H1 (cell line): ENCODE results near the gene SDC4. TPM values are rescaled to one million over a fixed set of nuclear protein-coding genes. Genes with fewer than 3 reads are reported as not detected.

Experiments used
- CTCF ChIA-PET: fragments of 300-600 bp; sonication (Branson Sonifier 250); formaldehyde crosslinking; loops from one replicate; lab custom pipeline; 2021; ENCODE audit not compliant: partially characterized antibody; lab: Charles Lee
- POLR2A ChIA-PET: fragments of 300-600 bp; sonication (Branson Sonifier 250); formaldehyde crosslinking; loops from one replicate; lab custom pipeline; 2021; ENCODE audit warnings: inconsistent platforms; ENCODE audit not compliant: partially characterized antibody; lab: Charles Lee
- DNase-seq, 2 experiments: peaks; one replicate each; pipeline versions ENCODE4 v3.0.0 to v3.0.0-alpha.2; 2010 to 2022; ENCODE audit warnings: low spot score in 2 of 2, low read depth in 1 of 2, mixed read lengths in 1 of 2
- FAIRE-seq: peaks from 2 replicates; lab custom pipeline; 2011; peaks lifted over from hg19 to GRCh38; lab: Jason Lieb, UNC
- H2AFZ ChIP-seq: 2 replicates; pipeline ENCODE4 v1.8.1; 2012; ENCODE audit warnings: low read length, inconsistent platforms
- H2AK5ac ChIP-seq: 2 replicates; pipeline ENCODE4 v1.6.1; 2013; ENCODE audit warnings: low read depth, low read length
- H2BK120ac ChIP-seq: replicated peaks from 2 replicates; pipeline ENCODE3; 2013; ENCODE audit warnings: low read depth, low read length, inconsistent platforms
- H2BK12ac ChIP-seq: 2 replicates; pipeline ENCODE4 v1.6.1; 2013; ENCODE audit warnings: low read depth, low read length
- H2BK15ac ChIP-seq: 2 replicates; pipeline ENCODE4 v1.6.1; 2013; ENCODE audit warnings: low read length
- H2BK20ac ChIP-seq: 2 replicates; pipeline ENCODE4 v1.6.1; 2013; ENCODE audit warnings: low read length
- H2BK5ac ChIP-seq: 2 replicates; pipeline ENCODE4 v1.6.1; 2013; ENCODE audit warnings: low read depth, low read length
- H3K14ac ChIP-seq: 2 replicates; pipeline ENCODE4 v1.6.1; 2013; ENCODE audit warnings: inconsistent platforms; ENCODE audit not compliant: insufficient read length
- H3K18ac ChIP-seq: 2 replicates; pipeline ENCODE4 v1.6.1; 2013; ENCODE audit warnings: low read length; ENCODE audit errors: extremely low read depth
- H3K23ac ChIP-seq: 2 replicates; pipeline ENCODE4 v1.6.1; 2013; ENCODE audit warnings: inconsistent platforms; ENCODE audit not compliant: insufficient read length
- H3K23me2 ChIP-seq: 2 replicates; pipeline ENCODE4 v1.6.1; 2013; ENCODE audit warnings: low read depth, low read length
- H3K27ac ChIP-seq: 2 replicates; pipeline ENCODE4 v1.6.1; 2011; ENCODE audit warnings: low read depth, low read length, inconsistent platforms
- H3K27me3 ChIP-seq, 4 experiments: replicated peaks in 1 of 4; 1 replicate in 1 of 4; 2 replicates in 3 of 4; pipeline versions ENCODE4 v1.6.1 to v1.8.1; 2011 to 2013; ENCODE audit warnings: low read length in 3 of 4, mild to moderate bottlenecking in 3 of 4, inconsistent platforms in 2 of 4, mixed read lengths in 2 of 4, moderate library complexity in 1 of 4; ENCODE audit not compliant: control insufficient read depth in 3 of 4, insufficient read depth in 3 of 4; ENCODE audit errors: extremely low read depth in 1 of 4
- H3K36me3 ChIP-seq, 4 experiments: 2 replicates each; pipeline versions ENCODE4 v1.6.1 to v1.8.1; 2011 to 2013; ENCODE audit warnings: mild to moderate bottlenecking in 4 of 4, low read length in 3 of 4, moderate library complexity in 2 of 4, control low read depth in 1 of 4, inconsistent platforms in 1 of 4; ENCODE audit not compliant: insufficient read depth in 4 of 4, control insufficient read depth in 2 of 4
- H3K4ac ChIP-seq: replicated peaks from 2 replicates; pipeline ENCODE3; 2013; ENCODE audit warnings: low read length, low read depth, mixed read lengths, inconsistent platforms; ENCODE audit not compliant: insufficient read length
- H3K4me1 ChIP-seq, 4 experiments: replicated peaks in 1 of 4; 1 replicate in 1 of 4; 2 replicates in 3 of 4; pipeline versions ENCODE4 v1.6.1 to v1.8.1; 2011 to 2013; ENCODE audit warnings: low read length in 3 of 4, inconsistent platforms in 2 of 4, mixed read lengths in 1 of 4; ENCODE audit not compliant: insufficient read depth in 4 of 4, control insufficient read depth in 3 of 4
- H3K4me2 ChIP-seq, 2 experiments: 2 replicates each; pipeline versions ENCODE4 v1.6.1 to v1.8.1; 2011 to 2013; ENCODE audit warnings: low read depth in 2 of 2, low read length in 2 of 2, control low read depth in 1 of 2, inconsistent platforms in 1 of 2, mild to moderate bottlenecking in 1 of 2; ENCODE audit not compliant: insufficient read depth in 1 of 2
- H3K4me3 ChIP-seq, 4 experiments: fragments of 200-600, 300-600 bp in 1 of 4; sonication (generic), shearing (Covaris generic), sonication (Bioruptor Twin) in 1 of 4; 2 replicates each; pipeline versions ENCODE4 v1.5.1 to v1.8.1; 2011 to 2016; ENCODE audit warnings: low read length in 4 of 4, low read depth in 3 of 4, control low read depth in 2 of 4, inconsistent platforms in 2 of 4, mild to moderate bottlenecking in 2 of 4, mixed read lengths in 1 of 4, moderate library complexity in 1 of 4; ENCODE audit not compliant: insufficient read depth in 2 of 4; ENCODE audit errors: extremely low read depth in 1 of 4
- H3K56ac ChIP-seq: replicated peaks from 2 replicates; pipeline ENCODE3; 2013; ENCODE audit warnings: low read depth, mild to moderate bottlenecking, mixed read lengths, low read length, inconsistent platforms; ENCODE audit not compliant: insufficient read length
- H3K79me1 ChIP-seq: 2 replicates; pipeline ENCODE4 v1.6.1; 2013; ENCODE audit warnings: low read depth, low read length, control low read depth
- H3K79me2 ChIP-seq, 2 experiments: 2 replicates each; pipeline versions ENCODE4 v1.6.1 to v1.8.1; 2012 to 2013; ENCODE audit warnings: low read length in 2 of 2, mild to moderate bottlenecking in 2 of 2, inconsistent platforms in 1 of 2; ENCODE audit not compliant: insufficient read depth in 2 of 2, control insufficient read depth in 1 of 2
- H3K9ac ChIP-seq, 4 experiments: replicated peaks in 1 of 4; 1 replicate in 1 of 4; 2 replicates in 3 of 4; pipeline versions ENCODE4 v1.6.1 to v1.8.1; 2011 to 2013; ENCODE audit warnings: low read depth in 3 of 4, low read length in 3 of 4, control low read depth in 2 of 4, mild to moderate bottlenecking in 2 of 4, moderate library complexity in 2 of 4, inconsistent platforms in 1 of 4; ENCODE audit errors: extremely low read depth in 1 of 4
- H3K9me3 ChIP-seq, 2 experiments: 2 replicates each; pipeline versions ENCODE4 v1.6.1 to v1.8.1; 2012 to 2013; ENCODE audit warnings: mild to moderate bottlenecking in 2 of 2, moderate library complexity in 2 of 2, control low read depth in 1 of 2, inconsistent platforms in 1 of 2, low read depth in 1 of 2, low read length in 1 of 2, mixed read lengths in 1 of 2; ENCODE audit not compliant: insufficient read depth in 2 of 2
- H4K20me1 ChIP-seq, 2 experiments: replicated peaks in 1 of 2; 2 replicates each; pipeline versions ENCODE3 to v1.8.1; 2011 to 2013; ENCODE audit warnings: inconsistent platforms in 2 of 2, low read length in 2 of 2, mild to moderate bottlenecking in 1 of 2; ENCODE audit not compliant: insufficient read depth in 2 of 2, control insufficient read depth in 1 of 2
- H4K5ac ChIP-seq: 2 replicates; pipeline ENCODE4 v1.6.1; 2013; ENCODE audit warnings: low read length, low read depth, mixed read lengths, inconsistent platforms; ENCODE audit not compliant: insufficient read length
- H4K8ac ChIP-seq: 2 replicates; pipeline ENCODE4 v1.8.0; 2013; ENCODE audit warnings: mild to moderate bottlenecking, moderate library complexity, low read length, inconsistent platforms; ENCODE audit not compliant: insufficient read depth; ENCODE audit errors: extremely low read depth
- H4K91ac ChIP-seq: replicated peaks from 2 replicates; pipeline ENCODE3; 2013; ENCODE audit warnings: low read length, mixed read lengths, inconsistent platforms; ENCODE audit not compliant: insufficient read length
- EGR1 ChIP-seq: IDR thresholded peaks from 2 replicates; pipeline ENCODE4 v1.6.1; 2011; ENCODE audit warnings: low read depth, low read length, borderline replicate concordance
- WGBS, 2 experiments: shearing (Covaris generic) in 1 of 2; methylation state at CpG; one replicate each; pipeline versions ENCODE4 v1.1.6 to v1.1.7; 2013 to 2015; ENCODE audit warnings: low lambda C conversion rate in 2 of 2, mixed read lengths in 2 of 2, inconsistent platforms in 1 of 2, low coverage in 1 of 2, missing lambda C conversion rate in 1 of 2; ENCODE audit not compliant: insufficient replicate concordance in 2 of 2, insufficient coverage in 1 of 2, insufficient read length in 1 of 2; ENCODE audit errors: extremely low coverage in 1 of 2, missing lambda C conversion rate in 1 of 2; 5-methylcytosine and 5-hydroxymethylcytosine counted together
- polyA plus RNA-seq, 7 experiments: library from polyadenylated mRNA; depleted of rRNA in 3 of 7; stranded (reverse) in 5 of 7; unstranded in 2 of 7; fragments of >200 nt in 5 of 7; fragments of 200-250 nt in 2 of 7; gene quantifications; 1 replicate in 5 of 7; 2 replicates in 1 of 7; 4 replicates in 1 of 7; pipeline versions ENCODE4 v1.2.1 to v1.2.3, GENCODE V29; 2011 to 2013; ENCODE audit warnings: missing spikeins in 2 of 7, mixed read lengths in 2 of 7
- total RNA-seq: library from RNA; stranded (reverse); fragmentation: NEBNext Ultra II Directional; extraction: Animal tissue kit (Norgen Biotek cat#: 25700); gene quantifications from 2 replicates; pipeline ENCODE4 v1.2.1, GENCODE V29; 2021

SDC4 gene
- total and polyA plus RNA-seq, 2 of the 8 experiments (the other 6 are each of a cell fraction or from before 2014, with no cell fraction given), result 34.6 to 60.2 TPM

GRCh38 chr20:45303586-45304463, 44.4 kb downstream of the SDC4 start:
- H4K91ac ChIP-seq, result no peak overlapping the region
- peaks cover 0 to 3% (median 0%) of the 10 kb centered on the region in 4 experiments; a peak in 3 of 7 replicates for H3K27me3 ChIP-seq
- H3K9me3 ChIP-seq, result no peaks in the 10 kb centered on the region
- H3K36me3 ChIP-seq, result no peaks in the 10 kb centered on the region
- H2AFZ ChIP-seq, result no peak overlapping the region; the same call in 1 of the 2 replicates
- H3K56ac ChIP-seq, result no peak overlapping the region
- H3K18ac ChIP-seq, result no peak overlapping the region
- H3K27ac ChIP-seq, result no peak overlapping the region
- peak overlapping the region; percentile 28; the same call in 1 of the 2 replicates for H4K8ac ChIP-seq
- H3K79me2 ChIP-seq, result no peaks in the 10 kb centered on the region
- DNase-seq (no peak), FAIRE-seq (no peak)
- H3K4me1 ChIP-seq, result peaks cover 0 to 17% (median 10%) of the 10 kb centered on the region in 4 experiments; a peak in 4 of 7 replicates
- no peak overlapping the region for H2BK5ac ChIP-seq
- H3K23me2 ChIP-seq, result no peaks in the 10 kb centered on the region; the same call in 1 of the 2 replicates
- no peak overlapping the region for H2BK120ac ChIP-seq
- no peak for TF ChIP-seq EGR1
- no peak overlapping the region for H3K4me3 ChIP-seq
- WGBS, 2 experiments, result 93% methylated on average over 44 of the region's 47 CpGs; no CpG with 5 or more reads in 1 of the 2 experiments
- H3K23ac ChIP-seq, result no peak overlapping the region
- H2AK5ac ChIP-seq, result 0 out of 2 replicates have a peak overlapping the region, but pooled peaks have one; percentile 24
- no peak overlapping the region for H4K5ac ChIP-seq
- no peak overlapping the region; a peak in 1 of 4 replicates for H3K4me2 ChIP-seq
- H2BK20ac ChIP-seq, result no peak overlapping the region
- no peaks in the 10 kb centered on the region for H3K79me1 ChIP-seq
- no peak overlapping the region for H2BK15ac ChIP-seq
- no peak overlapping the region for H2BK12ac ChIP-seq
- no peak overlapping the region for H3K4ac ChIP-seq
- ChIA-PET CTCF (interaction anchor here (0.7 to 6.2 kb wide), 8 partner anchors 8 to 165 kb away, joined by 3 to 104 read pairs (median 3); no protein-coding TSS in a partner anchor), POLR2A (interaction anchor here (1.1 to 4.2 kb wide), 5 partner anchors 10 to 167 kb away, joined by 3 to 18 read pairs (median 3); no protein-coding TSS in a partner anchor)
- H3K9ac ChIP-seq, result no peak overlapping the region
- H4K20me1 ChIP-seq, result no peaks in the 10 kb centered on the region
- H3K14ac ChIP-seq, result no peak overlapping the region
